Endometrial microvascular endothelial cells (primary cell): ENCODE measurements around the gene ARPC2. TPM values are rescaled to one million over a fixed set of nuclear protein-coding genes. Genes with fewer than 3 reads are reported as not detected.
"Not testable (repeated sequence)": the region's sequence is repeated elsewhere in the genome, so short reads cannot be mapped to it uniquely, and the experiment has no call there.

ENCODE experiments used
- in situ Hi-C: cut with HindIII; loops from 2 replicates; pipeline ENCODE4 v1.10.0; 2017; ENCODE audit warnings: low sequenced_read_pairs, low pct_unique_long_range_greater_than_20kb; ENCODE audit errors: inconsistent ontology term
- total RNA-seq: library from RNA; depleted of rRNA; stranded (reverse); fragments of >200 nt; gene quantifications from one replicate; pipeline ENCODE4 v1.2.3, GENCODE V29; 2015; ENCODE audit errors: inconsistent ontology term

ARPC2 gene
- 558 TPM for total RNA-seq

GRCh38 chr2:218216674-218217359, at the start of gene ARPC2:
ARPC2 (plus strand) TSS chr2:218217189; CDS start chr2:218217471, 282 bp downstream.
- in situ Hi-C loops: no loop called here

GRCh38 chr2:218168016-218168415, 49.0 kb upstream of the ARPC2 start:
- in situ Hi-C loops: no loop called here

GRCh38 chr2:218168635-218169462, 48.1 kb upstream of the ARPC2 start:
- in situ Hi-C loops: no loop called here

DNA sequence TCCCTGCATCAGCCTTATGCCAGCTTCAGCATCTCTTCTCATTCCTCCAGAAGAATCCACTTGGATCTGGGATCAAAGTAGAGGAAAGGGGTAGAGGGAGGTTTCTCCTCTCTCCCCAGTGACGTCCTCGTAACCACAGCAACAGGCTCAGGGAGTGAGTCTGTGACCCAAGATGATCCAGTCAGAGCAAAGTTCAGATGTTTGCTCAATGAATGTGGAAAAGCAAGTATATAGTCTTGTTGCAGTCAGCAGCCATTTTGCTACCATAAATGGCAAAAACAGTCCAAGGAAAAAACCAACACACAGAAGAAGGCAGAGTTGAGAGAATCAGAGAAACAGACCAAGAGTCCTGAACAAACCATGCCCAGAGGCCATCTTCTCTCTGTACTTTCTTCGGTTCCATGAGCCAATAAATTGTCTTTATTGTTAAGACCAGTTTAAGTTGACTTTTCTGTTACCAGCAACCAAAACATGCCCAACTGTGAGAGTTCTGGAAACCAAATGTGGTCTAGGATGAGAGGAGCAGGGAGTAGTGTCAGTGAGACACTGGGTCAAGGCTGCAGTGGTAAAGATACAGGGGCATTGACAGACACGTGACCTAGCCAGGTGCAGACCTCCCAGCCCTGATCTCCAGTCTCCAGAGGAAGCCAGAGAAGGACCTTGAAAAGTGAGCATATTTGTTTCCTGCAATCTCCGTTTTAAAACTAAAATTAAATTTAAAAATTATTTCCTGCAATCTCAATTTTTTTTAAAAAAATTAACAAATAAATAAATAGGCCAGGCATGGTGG, 47.0 kb upstream of the ARPC2 start:
- in situ Hi-C loops: no loop called here

DNA sequence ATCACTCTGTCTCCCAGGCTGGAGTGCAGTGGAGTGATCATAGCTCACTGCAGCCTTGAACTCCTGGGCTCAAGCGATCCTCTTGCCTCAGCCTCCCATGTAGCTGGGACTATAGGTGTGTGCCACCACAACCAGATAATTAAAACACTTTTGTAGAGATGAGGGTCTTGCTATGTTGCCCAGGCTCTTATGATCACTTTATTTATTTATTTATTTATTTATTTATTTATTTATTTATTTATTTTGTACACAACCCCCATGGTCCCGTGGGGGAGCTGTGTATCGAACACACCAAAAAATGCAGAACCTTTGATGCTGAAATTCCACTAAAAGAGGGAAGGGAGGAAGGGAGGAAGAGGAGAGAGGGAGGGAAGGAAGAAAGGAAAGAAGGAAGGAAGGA, 45.2 kb upstream of the ARPC2 start:
- in situ Hi-C loops: not testable (repeated sequence)

GRCh38 chr2:218172845-218173244, 44.1 kb upstream of the ARPC2 start:
- in situ Hi-C loops: no loop called here

DNA sequence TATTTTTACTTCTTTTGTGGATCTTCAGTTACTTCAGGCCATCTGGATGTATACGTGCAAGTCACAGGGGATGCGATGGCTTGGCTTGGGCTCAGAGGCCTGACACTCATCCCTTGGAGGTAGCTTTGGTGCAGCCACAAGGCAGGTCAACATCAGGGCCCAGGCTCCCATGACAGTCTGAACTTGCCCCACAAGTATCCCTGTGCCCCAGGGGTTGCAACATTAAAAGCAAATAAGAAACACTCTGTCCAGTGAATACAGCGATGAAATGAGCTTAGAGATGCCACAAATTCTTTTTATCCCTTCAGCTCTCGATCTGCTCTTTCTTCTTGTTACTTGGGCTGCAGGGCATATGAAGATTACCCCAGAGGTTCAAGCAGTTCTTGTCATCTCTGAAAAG, 37.2 kb upstream of the ARPC2 start:
- in situ Hi-C loops: no loop called here

GRCh38 chr2:218180467-218181114, 36.4 kb upstream of the ARPC2 start:
- in situ Hi-C loops: no loop called here

GRCh38 chr2:218184331-218184730, 32.7 kb upstream of the ARPC2 start:
- in situ Hi-C loops: no loop called here

- in situ Hi-C loops: no loop called here
These were observed 30.6 kb upstream of the ARPC2 start for GRCh38 chr2:218186355-218186766.

DNA sequence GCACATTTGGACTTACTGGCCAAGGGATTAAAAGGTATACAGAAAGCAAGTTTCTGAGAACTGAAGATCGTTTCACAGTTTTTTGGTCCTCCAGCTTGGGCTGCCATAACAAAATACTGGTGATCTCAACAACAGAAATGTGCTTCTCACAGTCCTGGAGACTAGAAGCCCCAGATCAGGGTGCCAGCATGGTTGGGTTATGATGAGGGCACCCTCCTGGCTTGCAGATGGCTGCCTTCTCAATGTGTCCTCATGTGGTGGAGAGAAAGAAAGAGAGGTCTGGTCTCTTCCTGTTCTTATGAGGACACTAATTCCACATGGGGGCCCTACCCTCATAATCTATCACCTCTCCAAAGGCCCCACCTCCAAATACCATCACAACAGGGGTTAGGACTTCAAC, 30.1 kb upstream of the ARPC2 start:
- in situ Hi-C loops: no loop called here

DNA sequence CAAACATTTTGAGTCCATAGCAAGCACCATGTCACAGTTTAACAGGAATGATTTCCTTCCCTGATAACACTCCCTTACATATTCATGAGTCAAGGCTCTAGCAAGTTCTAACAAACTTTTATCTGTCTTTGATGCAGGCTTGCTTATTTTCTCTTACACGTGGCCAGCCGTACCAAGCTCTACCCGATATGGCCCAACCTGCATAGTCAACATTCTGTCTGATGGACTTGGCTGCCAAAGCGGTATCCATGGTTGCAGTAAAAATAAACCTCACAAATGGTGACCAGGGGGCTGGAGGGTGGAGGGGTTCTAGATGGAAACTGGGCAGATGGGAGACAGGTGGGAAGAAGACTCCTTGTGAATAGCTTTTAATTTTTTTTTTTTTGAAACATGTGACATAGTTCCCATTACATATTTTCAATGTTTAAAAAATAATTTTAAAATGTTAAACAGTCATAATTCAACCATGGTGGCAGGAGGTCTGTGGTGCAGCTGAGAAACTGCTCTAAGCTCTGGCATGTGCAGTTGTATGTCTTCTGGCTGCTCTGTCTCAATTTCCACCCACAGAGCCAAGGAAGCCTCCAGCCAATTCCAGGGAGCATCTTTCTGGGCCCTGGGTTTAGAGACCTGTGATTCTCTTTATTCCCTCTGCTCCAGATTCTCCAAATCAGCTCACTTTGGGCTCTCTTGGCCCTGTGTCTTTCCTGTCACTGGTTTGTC, 29.5 kb upstream of the ARPC2 start:
- in situ Hi-C loops: no loop called here

- in situ Hi-C loops: no loop called here
These were observed 28.5 kb upstream of the ARPC2 start for GRCh38 chr2:218188528-218188927.

GRCh38 chr2:218192902-218193430, 24.0 kb upstream of the ARPC2 start:
- in situ Hi-C loops: no loop called here

GRCh38 chr2:218193701-218194100, 23.3 kb upstream of the ARPC2 start:
- in situ Hi-C loops: no loop called here

- in situ Hi-C loops: no loop called here
These were observed 22.1 kb upstream of the ARPC2 start for GRCh38 chr2:218194880-218195279.

- in situ Hi-C loops: no loop called here
These were observed 20.0 kb upstream of the ARPC2 start for GRCh38 chr2:218196974-218197373.

GRCh38 chr2:218202266-218202665, 14.7 kb upstream of the ARPC2 start:
- in situ Hi-C loops: no loop called here
